Hepatic stellate cell (primary cell): ENCODE data around the gene MEDAG.

Source experiments
- DNase-seq: peaks from one replicate; pipeline ENCODE4 v3.0.0; 2011; ENCODE audit warnings: low spot score

The MEDAG gene

DNA sequence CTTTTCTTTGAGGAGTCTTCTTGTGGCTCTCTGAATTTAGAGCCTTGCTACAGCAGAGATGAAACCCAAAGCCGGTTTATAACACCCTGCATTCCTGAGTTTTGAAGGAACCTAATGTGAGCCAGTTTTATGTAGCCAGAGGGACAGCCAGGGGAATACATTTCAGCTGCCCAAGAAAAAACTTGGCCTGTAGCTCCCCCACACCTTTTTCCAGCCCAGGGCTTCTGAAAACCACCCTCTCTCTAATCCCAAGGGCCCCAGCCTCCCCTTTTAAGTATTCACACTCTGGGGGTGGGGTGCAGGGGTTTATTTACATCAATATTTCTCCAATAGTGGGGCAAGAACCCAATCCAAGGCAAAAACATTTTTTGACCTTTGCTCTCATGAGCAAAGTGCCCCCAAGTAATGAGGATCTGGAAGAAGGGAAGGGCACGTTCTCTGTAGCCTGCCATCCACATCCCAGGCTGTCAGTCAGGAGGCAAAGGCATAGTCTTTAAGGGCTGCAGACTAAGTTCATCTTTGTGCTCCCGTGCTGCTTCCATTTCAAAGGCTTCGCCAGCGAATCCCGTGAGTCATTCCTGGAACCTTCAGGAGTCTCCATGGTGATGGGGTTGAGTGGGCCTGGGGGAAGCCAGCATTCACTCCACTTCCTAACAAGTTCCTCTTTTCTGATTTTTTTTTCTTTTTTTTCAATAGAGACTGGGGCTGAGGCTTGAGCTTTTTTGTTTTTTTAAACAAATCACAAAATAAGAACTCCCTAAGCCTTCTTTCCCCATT is 33.2 kb upstream of the MEDAG start:
- peak; percentile 74 for DNase-seq

DNA sequence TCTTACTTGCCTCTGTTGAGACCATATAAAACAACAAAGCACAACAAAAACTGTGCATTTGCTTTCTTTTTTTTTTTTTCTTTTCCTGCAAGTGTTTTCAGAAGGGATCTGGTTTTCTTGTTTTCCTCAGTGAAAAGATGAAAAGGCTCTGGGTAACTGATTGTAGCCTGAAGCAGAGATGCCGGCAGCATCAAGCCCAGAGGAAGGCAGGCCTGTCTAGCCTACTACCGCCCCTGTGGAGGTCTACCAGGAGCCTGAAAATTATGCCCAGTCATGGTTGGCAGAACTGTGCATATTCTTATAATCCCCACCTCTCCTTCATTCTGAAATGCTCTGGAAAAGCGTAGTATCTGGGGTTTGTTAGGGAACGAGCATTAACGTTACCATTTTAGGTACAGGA is 32.6 kb upstream of the MEDAG start:
- no peak for DNase-seq

DNA sequence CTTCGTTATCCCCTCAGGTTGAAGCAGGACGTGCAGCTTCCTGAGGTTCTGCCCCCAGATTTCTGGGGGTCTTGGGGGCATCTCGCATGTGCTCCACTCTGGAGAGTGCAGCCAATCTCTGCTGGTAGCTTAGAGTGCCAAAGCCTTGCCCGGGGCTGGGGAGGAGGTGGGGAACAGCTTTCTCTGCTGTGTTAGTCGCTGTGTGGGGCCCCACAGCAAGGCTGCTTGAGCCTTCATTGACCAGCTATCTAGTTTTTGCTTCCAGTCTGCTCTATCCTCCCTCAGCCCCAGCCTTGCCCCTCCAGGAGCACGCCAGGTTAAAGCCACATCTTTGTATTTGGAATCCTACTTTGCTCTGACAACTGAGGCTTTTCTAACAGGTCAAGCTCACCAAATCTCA is 32.0 kb upstream of the MEDAG start:
- no peak for DNase-seq

DNA sequence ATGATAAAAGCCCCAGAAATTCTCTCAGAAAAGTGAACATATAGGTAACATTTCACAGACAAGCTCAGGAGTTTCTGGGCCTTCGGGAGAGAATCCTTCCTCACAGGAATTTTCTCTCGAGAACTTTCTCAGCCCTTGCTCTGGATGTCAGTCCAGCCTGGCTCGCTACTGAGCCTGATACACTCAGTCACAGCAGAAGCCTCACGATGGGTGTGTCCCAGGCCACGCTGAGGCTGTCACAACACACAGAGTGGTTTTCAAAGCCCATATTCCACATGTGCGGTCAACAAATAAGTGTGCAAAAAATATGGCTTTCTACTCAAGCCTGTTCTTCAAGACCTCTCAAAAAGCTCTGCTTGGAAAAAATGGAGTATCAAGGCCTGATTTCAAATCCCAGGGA is 31.5 kb upstream of the MEDAG start:
- DNase-seq = no peak

DNA sequence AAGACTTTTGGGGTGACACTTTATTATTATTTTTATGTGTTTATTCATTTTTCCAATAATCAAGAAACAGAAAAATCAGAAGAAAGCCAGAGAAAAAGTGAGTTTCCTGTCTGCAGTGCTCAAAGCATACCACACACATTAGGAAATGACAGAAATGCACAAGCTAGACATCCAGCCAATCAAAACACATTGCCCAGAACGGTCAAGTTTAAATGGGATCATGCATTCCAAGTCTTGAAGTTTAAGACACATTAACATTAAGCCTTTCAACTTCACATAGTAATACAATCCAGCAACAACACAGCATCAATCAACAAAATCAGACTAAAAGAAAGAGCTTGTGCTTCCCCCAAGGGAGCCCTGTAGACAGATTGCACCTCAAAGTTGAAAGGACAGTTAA is 28.7 kb upstream of the MEDAG start:
- DNase-seq = peak; percentile 69

DNA sequence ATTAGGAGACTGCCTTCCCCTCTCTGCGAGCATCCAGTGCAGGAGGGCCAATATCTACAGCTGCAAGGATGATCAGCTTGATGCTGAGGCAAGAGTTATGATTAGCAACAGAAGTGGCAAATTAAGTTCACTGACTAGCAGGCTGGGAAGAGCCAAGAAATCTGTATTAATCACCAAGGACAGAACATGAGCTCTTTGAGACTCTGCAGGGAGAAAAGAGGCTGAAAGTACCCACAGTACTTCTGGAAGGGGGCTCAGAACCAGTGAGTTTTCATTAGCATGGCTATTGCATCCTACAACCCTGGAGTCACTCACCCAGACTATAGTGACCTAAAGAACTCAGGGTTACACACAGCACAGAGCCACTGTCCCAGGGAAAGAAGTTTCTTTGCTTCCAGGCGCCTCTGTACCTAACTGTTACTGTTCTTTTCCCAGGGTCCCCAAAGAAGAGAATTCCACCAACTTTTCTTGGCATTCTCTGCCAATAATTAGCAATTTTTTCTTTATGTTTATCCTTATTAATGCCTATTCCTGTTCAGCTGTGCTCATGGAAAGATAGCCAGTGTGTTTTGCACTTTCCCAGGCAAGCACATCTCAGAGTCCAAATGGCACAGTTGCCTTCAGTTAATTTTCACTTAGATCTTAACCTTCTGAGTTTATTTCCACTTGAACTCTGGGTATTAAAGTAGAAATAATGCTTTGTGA is 25.8 kb upstream of the MEDAG start:
- DNase-seq = no peak

DNA sequence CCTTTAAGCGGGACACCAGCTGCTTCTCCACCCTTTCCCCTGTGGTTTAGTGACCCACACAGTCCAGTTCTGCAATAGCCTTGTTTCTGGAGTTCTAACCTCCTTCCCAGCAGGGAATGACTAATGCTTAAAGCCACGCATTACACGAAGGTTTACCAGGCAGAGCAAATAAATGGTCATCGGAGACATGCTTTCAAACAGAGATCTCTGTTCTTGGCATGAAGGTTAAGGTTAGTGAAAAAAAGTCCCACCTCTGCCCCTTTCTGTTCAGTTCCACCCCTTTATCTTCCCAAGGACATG is 25.3 kb upstream of the MEDAG start:
- DNase-seq = peak; percentile 72

DNA sequence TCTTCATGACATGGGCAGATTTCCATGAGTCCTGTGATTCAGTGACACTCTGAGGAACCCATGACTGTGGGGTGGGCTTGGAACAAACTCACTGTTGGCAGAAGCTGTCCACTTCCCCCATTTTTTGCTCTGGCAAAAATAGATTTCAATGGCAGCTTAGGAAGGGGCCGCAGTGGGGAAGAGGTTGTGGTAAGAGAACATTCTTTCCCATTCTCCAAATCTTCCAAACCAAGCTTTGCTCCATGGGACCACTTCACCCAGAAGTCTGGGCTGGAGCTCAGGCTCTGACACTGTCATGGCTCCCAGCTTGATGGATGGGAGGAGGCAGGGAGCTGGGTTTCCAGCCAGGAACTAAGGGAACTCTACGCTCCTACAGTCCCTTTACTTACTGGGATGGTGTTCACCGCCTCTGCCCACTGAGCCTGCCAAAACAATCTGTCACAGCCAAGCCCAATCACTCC is 24.9 kb upstream of the MEDAG start:
- no peak for DNase-seq

DNA sequence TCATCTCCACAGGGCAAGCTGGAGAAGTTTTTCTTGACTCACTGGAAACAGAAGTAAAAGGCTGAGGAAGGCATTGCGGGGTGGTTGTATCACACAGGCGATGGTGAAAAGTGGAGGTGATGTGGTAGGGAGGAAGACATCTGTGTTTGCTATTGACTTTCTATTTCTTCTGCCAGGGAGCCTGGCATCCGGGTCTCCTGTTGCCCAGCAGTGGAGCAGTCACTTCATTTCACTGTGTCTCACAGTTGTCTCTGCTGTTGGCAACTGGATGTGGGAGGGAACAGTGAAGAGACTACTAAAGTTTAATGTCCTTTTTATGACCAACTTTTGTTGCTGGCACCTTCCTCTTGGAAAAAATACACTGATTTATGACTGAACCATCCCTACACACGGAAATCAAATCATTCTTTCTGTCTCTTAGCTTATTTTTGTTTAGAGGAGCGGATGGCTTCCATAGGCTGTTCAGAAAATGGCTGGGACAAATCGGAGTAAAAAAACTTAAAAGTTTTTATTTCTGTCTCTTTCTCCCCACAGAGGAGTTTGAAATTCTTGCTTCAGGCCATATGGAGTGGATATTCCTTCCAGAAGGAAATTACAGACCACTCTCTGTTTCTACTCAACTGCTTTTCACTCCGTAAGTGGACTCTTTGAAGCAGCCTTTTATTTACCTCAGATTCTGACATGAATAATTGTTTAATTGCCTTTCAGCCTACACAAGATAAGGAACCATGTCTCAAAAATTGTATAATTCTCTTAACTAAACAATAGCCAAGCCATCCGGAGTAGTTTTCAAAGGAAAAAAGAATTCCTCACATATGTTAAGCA is 23.8 kb upstream of the MEDAG start:
- no peak for DNase-seq

DNA sequence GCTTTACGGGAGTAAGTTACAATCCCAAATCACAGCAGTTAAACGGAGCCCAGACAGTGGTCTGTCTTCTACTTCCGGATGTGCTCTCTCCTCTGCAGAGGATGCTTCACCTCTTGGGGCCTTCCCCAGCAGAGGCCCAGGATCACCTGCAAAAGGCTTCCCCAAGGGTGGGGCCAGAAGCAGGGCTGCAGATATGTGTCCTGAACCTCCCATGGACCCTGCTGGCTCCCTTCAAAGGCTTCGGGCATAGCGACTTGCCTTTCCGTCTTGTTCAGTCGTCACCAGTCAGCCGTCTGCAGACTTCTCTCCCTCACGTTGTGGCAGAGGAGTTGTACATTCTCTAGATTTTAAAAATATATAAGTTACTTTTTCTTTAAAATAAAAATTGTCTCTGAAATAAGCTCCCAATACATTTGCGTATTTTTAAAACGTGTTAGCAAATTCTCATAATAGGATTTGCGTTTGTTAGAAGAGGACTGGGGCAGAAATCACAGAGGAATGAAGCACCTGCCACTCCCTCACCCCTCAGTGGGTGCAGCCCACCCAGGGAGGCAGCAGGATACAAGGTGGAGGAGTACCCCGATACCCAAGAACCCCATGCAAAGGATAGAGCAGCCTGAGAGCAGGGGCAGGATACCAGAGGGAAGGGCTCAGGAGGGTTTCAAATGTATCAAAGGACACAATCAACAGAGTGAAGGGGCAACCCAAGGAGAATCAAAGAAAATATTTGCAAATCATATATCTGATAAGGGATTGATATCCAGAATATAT is 22.9 kb upstream of the MEDAG start:
- no peak for DNase-seq

DNA sequence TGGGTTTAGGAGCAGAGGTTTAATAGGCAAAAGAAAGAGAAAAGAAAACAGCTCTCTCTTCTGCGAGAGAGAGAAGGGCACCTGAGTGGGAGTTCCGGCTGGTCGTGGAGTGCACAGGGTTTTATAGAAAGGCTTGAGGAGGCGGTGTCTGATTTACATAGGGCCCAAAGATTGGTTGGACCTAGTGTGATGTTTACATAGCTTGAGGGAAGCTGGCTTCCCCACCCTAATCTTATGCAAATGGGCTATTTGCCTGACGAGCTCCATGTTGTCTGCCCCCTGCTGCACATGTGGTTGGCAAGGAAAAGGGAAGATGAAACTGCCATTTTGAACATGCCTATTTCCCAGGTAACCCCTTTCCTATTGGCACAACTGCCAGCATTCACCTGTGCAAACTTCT is 21.5 kb upstream of the MEDAG start:
- DNase-seq = no peak

DNA sequence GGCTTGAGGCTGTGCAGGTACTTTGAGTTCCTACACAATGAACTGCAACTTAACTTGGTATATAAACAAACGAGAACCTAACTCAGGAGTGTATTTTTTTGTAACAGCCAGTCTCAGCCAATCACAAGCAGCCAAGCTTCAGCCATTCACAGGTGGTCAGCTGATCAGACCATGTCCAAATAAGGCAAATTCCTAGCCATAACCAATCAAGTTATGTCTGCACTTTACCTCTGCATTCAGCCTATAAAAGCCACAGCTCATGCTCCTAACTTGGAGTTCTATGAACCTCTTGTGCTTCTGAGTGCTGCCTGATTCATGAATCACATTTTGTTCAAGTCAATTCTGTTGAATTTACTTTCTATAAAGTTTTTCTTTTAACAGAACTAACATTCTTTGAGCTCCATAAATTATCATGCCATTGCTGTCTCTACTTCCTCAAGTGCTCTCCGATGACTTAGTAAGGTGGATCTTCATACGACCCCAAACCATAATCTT is 16.8 kb upstream of the MEDAG start:
- no peak for DNase-seq

DNA sequence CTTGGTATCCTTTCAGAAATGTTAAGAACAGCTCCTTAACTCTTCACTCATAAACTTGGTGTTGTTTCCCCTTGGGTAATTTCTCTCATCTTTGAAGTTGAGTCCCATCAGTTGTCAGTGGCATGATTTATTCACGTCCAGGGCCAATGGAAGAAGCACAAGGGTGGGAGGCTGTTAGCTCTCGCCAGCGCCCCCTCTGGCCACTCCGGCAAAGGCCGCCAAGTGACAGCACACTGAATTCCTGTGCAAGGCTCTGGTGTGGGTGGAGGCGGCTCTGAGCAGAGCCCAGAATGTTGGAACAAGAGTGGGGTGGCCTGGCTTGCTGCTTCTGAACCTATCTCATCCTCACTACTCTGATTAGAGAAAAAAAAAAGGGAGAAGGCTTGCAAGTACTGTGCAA is 13.1 kb upstream of the MEDAG start:
- DNase-seq = no peak

DNA sequence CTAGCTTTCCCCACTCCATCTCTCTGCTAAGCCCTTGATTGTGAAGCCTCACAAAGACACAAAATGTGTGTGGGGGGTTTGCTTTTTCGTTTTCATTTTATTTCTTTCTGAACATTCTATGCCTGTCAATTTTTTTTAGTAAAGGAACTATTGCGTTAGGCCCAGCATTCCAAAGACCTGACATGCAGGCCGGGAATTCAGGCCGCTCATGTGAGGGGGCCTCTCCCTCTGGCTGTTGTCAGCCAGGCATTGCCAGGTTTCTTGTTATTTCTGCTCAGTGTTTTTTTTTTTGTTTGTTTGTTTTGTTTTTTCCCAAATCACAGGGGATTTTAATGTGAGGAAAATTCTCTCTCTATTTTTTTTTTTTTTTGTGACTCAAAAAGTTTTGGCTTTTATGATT is 10.3 kb upstream of the MEDAG start:
- peak; percentile 76 for DNase-seq

DNA sequence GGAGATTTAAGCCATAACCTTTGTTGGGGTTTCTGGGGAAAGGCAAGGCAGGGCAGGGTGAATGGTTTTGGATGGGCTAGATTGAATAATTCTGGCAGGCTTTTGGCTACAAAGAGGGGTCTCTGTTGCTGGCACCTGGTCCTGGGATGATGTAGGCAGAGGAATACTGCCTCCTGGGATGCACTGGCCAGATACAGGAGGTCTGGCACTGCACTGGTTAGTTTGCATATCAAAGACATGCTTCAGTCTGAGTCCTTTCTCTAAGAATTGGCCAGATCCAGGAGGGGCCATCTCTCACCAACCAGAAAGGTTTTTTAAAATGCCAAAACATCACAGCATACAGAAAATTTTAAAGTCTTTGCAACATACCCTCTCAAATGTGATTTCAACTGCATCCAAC is 8.0 kb upstream of the MEDAG start:
- DNase-seq = no peak

DNA sequence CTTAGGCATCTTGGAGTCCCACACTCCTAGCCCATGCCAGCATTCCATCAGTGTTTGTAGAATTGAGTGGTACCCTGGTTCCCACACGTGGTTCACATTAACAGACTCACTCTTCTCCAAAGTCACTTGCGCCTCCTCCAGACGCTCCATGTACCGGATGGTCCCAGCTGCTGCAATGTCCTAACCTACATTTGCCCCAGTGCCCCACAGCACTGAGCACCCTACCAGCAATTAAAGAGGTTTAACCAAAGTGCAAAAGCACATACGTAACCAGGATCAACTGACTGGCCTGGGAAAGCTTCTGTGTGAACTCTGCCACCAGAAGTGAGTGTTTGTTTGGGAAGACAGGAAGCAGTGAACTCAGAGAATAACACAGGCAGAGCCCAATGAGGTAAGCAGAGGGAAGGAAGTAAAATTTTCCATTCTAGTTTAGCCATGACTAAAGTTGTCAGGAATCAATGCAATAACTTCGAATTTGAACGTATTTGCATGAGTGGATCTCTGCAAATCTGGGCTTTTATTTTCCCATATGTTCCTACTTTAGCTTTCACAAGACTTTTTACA is 7.3 kb upstream of the MEDAG start:
- peak; percentile 70 for DNase-seq

DNA sequence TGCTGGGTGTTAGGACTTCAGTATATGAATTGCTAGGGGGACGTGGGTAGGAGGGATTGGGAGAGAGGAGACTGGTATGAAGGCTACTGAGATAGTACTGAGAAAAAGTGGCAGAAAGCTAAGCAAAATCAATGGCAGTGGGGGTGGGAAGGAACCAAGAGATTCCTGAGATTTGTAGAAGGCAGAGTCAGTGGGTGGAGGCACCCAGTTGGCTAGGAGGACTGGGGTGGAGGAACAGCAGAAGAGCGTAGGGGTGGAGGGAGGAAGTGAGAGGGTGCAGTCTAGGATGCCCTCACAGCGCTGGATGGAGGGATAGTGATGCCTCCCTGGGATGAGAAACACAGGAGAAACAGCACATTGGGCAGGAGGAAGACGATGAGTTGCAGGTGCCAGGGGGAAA is 5.6 kb upstream of the MEDAG start:
- no peak for DNase-seq

DNA sequence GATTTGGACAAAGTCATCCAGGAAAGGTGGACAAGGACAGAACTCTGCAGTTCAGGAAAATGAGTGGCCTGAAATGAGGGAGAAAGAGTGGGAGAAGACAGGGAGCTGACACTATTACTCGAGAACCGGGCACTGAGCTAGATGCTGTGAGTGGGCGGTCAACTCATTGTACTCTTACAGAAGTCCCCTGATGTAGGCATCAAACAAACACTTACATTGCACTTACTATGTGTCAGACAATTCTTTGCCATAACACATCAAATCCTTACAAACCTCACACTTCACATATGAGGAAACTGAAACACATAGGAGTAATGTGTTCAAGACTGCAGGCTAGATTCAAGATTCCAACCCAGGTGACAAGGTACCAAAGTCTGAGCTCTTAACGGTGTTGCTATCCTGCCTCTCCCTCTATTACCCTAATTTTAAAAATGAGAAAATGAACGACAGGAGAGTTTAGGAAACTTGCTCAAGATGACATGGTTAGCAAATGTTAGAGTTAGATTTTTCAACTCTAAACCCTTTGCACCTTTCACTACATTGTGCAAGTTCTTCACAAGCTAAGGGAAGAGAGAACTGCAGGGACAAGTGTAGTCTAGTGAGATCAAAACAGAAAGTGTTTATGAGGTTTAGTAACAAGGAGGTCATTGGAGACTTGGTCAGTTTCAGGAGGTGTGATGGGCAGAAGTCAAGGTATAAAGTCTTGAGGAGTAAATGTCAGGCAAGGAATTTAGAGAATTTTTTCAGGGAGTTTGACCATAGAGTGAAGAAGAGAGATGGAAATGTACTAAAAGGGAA is 4.9 kb upstream of the MEDAG start:
- DNase-seq = no peak

DNA sequence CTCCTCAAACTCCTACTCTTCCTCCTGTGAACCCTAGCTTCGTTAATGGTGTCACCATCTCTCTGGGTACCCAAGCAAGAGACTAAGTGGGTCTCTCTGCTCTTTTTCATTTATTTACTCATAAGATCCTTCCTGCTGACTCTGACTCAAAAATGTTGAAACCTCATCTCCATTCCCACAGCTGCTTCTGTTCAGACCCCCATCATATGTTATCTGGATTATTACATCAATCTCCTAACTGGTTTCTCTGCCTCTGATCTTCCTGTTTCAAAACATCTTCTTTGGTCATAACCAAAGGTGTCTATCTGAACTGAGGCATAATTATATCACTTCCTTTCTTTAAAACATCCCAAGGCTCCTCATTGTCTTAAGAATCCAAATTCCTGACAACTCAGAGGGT is 2.0 kb upstream of the MEDAG start:
- DNase-seq = no peak

DNA sequence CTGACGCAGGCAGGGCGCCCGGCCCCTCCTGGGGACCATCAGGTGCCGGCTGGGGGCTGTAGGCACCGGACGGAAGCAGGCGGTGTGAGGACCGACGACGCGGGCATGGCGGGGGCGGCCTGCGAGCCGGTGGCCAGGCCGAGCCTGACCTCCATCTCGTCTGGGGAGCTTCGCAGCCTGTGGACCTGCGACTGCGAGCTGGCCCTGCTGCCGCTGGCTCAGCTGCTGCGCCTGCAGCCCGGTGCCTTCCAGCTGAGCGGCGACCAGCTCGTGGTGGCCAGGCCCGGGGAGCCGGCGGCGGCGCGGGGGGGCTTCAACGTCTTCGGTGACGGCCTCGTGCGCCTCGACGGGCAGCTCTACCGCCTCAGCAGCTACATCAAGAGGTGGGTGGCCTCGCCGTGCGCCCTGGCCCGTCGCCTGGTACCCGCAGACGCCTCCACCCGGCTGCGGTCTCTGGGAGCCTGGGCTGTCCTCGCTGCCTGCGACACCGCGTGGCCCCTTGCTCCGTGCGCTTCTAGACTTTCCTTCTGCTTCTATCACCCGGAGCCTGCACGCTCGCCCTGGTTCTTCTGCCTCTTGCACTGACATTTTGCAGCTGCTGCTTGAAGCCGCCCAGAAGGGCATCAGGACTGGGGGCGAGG is 460 bp downstream of the MEDAG start:
- DNase-seq = peak; percentile 14
